GM23338 (cell line): ENCODE results near the gene OBSCN.

ENCODE experiments used
- CREB1 ChIP-seq: fragments of 250-450 bp; sonication (Bioruptor Pico); IDR thresholded peaks from 2 replicates; pipeline ENCODE4 v1.5.0; 2020; ENCODE audit warnings: low read depth, mild to moderate bottlenecking, moderate library complexity
- CTCF ChIP-seq, 2 experiments: fragments of 200-600 bp in 1 of 2; sonication (generic) in 1 of 2; conservative IDR thresholded peaks; 2 replicates each; pipeline versions ENCODE4 v1.5.1 to v1.6.1; 2016 to 2017; ENCODE audit warnings: antibody characterized with exemption in 2 of 2, low read depth in 2 of 2, mild to moderate bottlenecking in 2 of 2, moderate library complexity in 1 of 2
- ETS1 ChIP-seq: IDR thresholded peaks from 2 replicates; pipeline ENCODE4 v1.6.1; 2016; ENCODE audit warnings: antibody characterized with exemption
- EZH2 ChIP-seq: fragments of 200-600 bp; sonication (generic); IDR thresholded peaks from one replicate; pipeline ENCODE4 v1.8.0; 2017; ENCODE audit warnings: antibody characterized with exemption, mild to moderate bottlenecking, low read depth; ENCODE audit not compliant: unreplicated experiment
- POLR2AphosphoS5 ChIP-seq: IDR thresholded peaks from 2 replicates; pipeline ENCODE4 v1.6.1; 2016; ENCODE audit warnings: antibody characterized with exemption, low read depth
- REST ChIP-seq: IDR thresholded peaks from one replicate; pipeline ENCODE4 v1.6.1; 2018; ENCODE audit warnings: antibody characterized with exemption; ENCODE audit not compliant: unreplicated experiment

GRCh38 chr1:228275179-228275429 is 67.3 kb downstream of the OBSCN start:
- TF ChIP-seq CTCF (conservative IDR thresholded peaks at IDR 0.05; ENCODE audit: low read depth in 2 of 2) (no peak), POLR2AphosphoS5 (no peak), REST (no peak), CREB1 (CRISPR knock-in tag) (no peak), EZH2 (no peak), ETS1 (no peak)
